H1 (cell line): ENCODE results near the gene EEF1A2. TPM values are rescaled to one million over a fixed set of nuclear protein-coding genes. Genes with fewer than 3 reads are reported as not detected.
A peak's percentile ranks its signal among the peaks of the same experiment; 100 is the strongest.

ENCODE experiments used
- CBX5 ChIP-seq: fragments of 300-800, 300-1000 bp; sonication (generic); IDR thresholded peaks from 2 replicates; pipeline ENCODE4 v1.7.1; 2016; ENCODE audit warnings: antibody characterized with exemption, low read length, low read depth
- EP300 ChIP-seq, 2 experiments: IDR thresholded peaks; 1 replicate in 1 of 2; 2 replicates in 1 of 2; pipeline ENCODE4 v1.6.1; 2011 to 2012; ENCODE audit warnings: low read depth in 2 of 2, low read length in 2 of 2, mild to moderate bottlenecking in 2 of 2, borderline replicate concordance in 1 of 2, inconsistent platforms in 1 of 2, moderate library complexity in 1 of 2
- EZH2 ChIP-seq: fragments of 200-600 bp; sonication (generic); IDR thresholded peaks from 2 replicates; pipeline ENCODE4 v1.7.1; 2012; ENCODE audit warnings: low read depth, mild to moderate bottlenecking, moderate library complexity, low read length, inconsistent platforms; ENCODE audit not compliant: severe bottlenecking
- polyA plus RNA-seq, 7 experiments: library from polyadenylated mRNA; depleted of rRNA in 3 of 7; stranded (reverse) in 5 of 7; unstranded in 2 of 7; fragments of >200 nt in 5 of 7; fragments of 200-250 nt in 2 of 7; gene quantifications; 1 replicate in 5 of 7; 2 replicates in 1 of 7; 4 replicates in 1 of 7; pipeline versions ENCODE4 v1.2.1 to v1.2.3, GENCODE V29; 2011 to 2013; ENCODE audit warnings: missing spikeins in 2 of 7, mixed read lengths in 2 of 7
- total RNA-seq: library from RNA; stranded (reverse); fragmentation: NEBNext Ultra II Directional; extraction: Animal tissue kit (Norgen Biotek cat#: 25700); gene quantifications from 2 replicates; pipeline ENCODE4 v1.2.1, GENCODE V29; 2021

EEF1A2 gene
- total and polyA plus RNA-seq, 2 of the 8 experiments (the other 6 are each of a cell fraction or from before 2014, with no cell fraction given) = 7.4 to 25.8 TPM

- TF ChIP-seq EZH2 (peak; percentile 43), CBX5 (no peak), EP300 (IDR thresholded peaks at IDR 0.05; ENCODE audit: borderline replicate concordance in 1 of 2, low read depth in 2 of 2, low read length in 2 of 2) (no peak)
Measured at GRCh38 chr20:63497946-63498935, 642 bp downstream of the EEF1A2 start (continued).
